GM18867 (cell line): Measurements from ENCODE around the gene HTRA1.

ENCODE experiments used
- ATAC-seq: cut with Tn5 transposase; IDR thresholded peaks from one replicate; pipeline ENCODE4 v1.9.1; 2021; ENCODE audit warnings: mild to moderate bottlenecking, moderate library complexity; ENCODE audit not compliant: unreplicated experiment

HTRA1 gene

DNA sequence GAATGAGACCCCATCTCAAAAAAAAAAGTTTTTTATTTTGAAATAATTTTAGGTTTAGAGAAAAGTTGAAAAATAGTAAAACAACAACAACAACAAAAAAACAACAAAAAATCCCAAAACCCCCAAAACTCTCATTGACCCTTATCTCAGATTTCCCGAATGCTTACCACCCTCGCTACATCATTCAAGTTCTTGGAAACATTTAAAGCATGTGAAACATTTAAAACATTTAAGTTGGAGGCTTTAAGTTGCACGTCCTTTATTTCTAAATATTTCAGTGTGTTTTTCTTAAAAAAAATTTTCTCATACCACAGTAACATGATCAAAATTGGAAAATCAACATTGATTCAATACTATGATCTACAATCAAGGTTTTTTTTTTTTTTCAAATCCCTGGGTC lies 7.3 kb upstream of the HTRA1 start:
- ATAC-seq: no peak

DNA sequence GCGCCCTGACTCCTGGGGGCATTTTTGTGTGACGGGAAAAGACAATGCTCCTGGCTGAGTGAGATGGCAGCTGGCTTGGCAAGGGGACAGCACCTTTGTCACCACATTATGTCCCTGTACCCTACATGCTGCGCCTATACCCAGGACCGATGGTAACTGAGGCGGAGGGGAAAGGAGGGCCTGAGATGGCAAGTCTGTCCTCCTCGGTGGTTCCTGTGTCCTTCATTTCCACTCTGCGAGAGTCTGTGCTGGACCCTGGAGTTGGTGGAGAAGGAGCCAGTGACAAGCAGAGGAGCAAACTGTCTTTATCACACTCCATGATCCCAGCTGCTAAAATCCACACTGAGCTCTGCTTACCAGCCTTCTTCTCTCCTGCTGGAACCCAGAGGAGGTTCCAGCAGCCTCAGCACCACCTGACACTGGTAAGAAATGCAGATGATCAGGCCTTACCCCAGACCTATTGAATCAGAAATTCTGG lies 6.7 kb upstream of the HTRA1 start, which contains the start of gene ARMS2:
Gene ARMS2 (plus strand): TSS at position 51 of the 478 bp plus-strand sequence. CDS start 75 bp downstream, at position 126.
- no peak for ATAC-seq

GRCh38 chr10:122455376-122456079 lies 5.8 kb upstream of the HTRA1 start:
- no peak for ATAC-seq

GRCh38 chr10:122457934-122458333 lies 3.4 kb upstream of the HTRA1 start:
- ATAC-seq: no peak

DNA sequence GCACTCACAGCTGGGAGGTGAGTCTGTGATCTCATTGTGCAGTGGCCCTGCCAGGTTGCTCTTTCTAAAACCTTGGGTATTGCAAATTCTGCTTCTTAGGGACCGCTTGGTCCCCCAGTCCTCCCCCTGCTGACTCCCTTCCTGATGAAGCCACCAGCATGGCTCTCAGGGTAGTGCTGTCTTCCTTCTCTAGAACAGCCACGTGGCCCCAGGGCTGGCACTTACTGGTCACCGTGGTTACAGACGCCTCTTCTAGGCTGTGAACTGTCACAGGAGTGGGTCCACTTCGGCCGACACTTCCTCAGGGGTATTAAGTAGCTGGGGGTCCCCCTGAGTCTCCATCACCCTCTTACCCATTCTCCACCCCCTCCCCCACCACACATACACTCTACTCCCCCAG lies 2.7 kb upstream of the HTRA1 start:
- no peak for ATAC-seq

- no peak for ATAC-seq
These were observed 1.6 kb upstream of the HTRA1 start for GRCh38 chr10:122459561-122460273.

DNA sequence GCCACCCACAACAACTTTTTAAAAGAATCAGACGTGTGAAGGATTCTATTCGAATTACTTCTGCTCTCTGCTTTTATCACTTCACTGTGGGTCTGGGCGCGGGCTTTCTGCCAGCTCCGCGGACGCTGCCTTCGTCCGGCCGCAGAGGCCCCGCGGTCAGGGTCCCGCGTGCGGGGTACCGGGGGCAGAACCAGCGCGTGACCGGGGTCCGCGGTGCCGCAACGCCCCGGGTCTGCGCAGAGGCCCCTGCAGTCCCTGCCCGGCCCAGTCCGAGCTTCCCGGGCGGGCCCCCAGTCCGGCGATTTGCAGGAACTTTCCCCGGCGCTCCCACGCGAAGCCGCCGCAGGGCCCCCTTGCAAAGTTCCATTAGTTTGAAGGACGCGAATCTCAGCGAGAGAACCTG lies 461 bp upstream of the HTRA1 start:
- no peak for ATAC-seq

- no peak for ATAC-seq
These were observed 578 bp downstream of the HTRA1 start for GRCh38 chr10:122461729-122462532.

DNA sequence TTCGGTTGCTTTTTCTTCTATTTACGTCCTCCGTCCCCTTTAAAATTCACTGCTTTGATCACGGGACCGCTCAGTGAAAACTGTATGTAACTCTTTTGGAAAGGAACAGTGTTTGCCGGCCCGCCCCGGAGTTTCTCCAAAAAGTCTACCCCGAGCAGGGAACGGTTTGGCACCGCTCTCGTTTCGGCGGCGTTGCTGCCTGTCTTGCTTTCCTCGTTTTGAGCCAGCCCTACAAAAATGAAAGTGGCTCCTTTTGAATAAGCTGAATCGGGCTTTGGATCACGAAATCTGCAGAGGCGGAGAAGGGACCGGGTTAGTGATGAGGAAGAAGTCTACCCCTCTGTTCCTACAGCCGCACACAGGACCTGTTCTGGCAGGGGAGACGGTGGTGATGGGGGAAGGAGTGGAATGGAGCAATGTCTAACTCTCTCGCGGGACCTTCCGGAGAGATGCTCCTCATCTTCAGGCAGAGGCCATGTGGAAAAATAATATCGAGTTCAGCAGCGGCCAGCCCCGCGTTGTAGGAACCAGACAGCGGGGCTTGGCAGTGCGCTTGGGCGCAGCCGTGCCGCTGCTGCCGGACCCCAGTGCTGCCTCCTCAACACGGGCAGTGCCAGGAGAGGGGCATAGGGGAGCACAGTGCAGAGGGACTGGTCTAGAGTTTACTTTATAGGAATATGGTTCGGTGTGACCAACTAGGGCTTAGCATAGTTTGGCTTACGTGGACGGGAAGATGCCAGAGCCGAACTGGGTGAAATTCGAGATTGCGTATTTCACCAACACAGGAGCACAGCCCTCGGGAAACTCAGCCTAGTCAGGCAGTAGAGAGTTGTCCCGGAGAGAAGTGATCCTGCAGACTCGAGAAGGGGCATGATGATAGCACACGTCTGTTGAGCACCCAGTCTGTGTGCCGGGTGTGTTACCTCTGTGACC lies 1.4 kb downstream of the HTRA1 start:
- ATAC-seq: no peak

GRCh38 chr10:122463466-122464249 lies 2.3 kb downstream of the HTRA1 start:
- ATAC-seq: no peak

GRCh38 chr10:122464250-122464510 lies 2.8 kb downstream of the HTRA1 start:
- ATAC-seq: no peak

DNA sequence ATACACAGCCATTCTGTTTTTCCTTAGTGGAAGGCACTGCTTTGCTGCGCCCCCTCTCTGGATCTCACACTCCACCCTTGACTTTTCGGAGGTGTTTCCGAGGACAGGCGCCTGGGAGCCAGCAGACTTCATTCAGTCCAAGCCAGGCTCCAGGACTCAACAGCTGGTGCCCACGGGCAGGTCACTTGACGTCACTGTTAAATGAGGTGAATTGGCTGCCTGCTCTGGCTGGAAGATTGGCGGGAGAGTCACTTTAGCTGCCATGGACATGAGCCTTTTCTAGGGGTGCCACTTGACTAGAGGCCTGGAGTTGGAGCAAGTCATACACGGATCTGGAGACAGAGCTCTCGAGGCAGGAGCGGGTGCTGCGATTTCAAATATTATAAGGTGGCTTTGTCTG lies 3.2 kb downstream of the HTRA1 start:
- no peak for ATAC-seq

GRCh38 chr10:122465401-122466040 lies 4.2 kb downstream of the HTRA1 start:
- ATAC-seq: no peak

DNA sequence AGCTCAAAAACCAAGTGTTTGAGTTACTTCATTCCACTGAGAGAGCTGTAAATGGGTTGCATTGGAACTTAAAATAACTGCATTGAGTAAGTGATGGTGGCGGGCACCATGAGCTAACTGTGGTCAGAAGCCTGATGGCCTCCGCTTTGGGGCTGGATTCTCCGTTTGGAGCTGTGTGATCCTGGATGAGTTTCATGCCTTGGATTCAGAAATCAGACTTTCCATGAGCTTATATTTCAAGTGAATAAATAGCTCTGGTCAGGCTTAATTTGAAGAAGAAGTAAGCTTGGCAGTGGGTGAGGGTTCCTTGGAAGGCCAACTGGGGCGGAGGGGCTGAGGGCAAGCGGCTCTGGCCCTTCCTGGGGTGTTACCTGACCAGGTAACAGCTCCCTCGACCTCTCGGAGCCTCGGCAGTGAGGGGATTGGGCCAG lies 5.6 kb downstream of the HTRA1 start:
- ATAC-seq: no peak

DNA sequence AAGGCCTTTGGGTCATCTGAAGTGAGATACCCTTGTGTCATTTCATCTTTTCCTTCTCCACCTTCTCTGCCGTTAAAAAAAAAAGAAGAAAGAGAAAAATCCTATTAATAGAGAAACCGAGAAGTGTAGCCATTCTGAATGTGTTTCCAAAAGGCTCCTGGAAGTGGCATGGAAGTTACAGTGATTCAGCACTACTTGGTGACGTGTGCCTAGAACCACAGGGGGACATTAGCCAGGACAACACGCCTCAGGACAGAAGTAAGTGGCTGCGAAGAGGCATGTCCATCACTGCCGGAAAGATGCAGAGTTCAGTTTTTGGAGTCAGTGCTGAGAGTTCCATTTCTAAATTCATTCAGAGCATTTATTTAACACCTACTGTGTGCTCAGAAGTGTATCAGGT lies 6.3 kb downstream of the HTRA1 start:
- ATAC-seq: no peak

DNA sequence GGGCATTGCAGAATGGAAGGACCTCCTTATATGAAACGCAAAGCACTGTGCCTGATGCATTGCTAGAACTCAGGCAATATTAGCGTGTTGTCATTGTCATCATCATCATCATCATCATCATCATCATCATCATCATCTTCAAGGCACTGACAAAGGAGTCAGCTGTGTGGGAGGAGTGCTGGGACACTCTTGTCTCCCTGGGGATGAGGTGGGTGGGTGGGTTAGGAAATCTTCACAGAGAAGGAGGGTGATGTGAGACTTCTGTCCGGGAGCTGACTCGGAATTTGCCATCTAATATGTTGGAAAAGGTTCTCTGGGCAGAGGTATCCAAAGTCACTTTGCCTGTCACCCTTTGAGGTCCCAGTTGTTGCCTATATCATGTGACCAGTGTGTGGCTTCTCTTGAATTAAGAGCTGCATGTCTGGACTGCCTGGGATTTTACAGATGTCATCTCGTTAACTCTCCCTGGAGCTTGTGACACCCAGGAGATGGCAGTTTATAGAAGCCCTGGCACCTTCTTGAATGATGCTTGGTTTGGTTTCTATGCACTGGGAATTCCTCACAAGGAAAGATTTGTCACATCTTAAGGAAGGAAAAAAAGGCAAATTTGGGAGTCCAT lies 7.1 kb downstream of the HTRA1 start:
- ATAC-seq: no peak

DNA sequence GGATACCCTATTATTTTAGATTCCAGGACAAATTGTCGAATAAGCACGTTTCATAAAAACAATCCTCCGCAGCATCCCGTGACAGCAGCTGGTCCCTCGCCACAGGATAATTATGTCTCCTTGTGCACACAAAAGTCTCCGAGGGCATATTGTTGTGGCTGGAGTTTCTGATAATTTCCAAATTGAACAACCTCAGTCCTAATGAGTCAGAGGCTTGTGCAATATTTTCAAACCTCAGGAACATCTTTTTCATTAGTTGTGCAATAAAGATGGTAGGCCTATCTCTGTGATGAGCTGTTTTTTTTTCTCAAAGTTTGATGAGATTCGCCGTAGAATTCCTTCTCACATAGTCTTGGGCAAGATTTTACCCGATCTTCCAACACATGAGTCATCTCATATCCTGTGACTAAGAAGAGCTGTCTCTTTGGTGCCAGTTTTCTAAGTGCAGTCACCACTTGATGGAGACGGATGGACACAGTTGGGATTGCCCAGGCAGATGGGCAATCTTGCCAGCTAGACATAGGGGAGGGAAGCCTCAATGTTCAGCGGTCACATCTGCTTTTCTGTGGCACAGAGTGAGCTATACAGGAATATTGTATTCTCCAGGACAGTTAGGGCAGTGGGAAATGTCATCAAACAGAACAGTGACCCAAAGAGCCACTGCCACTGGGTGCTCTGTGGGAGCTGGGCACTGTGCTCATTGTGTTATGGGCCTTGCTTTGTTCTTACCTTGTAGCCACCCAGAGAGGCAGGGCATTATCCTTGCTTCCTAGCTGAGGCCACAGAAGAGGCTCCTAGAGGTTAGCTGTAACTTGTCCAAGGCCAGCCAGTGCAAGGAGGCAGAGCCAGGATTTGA lies 7.8 kb downstream of the HTRA1 start:
- ATAC-seq: no peak

DNA sequence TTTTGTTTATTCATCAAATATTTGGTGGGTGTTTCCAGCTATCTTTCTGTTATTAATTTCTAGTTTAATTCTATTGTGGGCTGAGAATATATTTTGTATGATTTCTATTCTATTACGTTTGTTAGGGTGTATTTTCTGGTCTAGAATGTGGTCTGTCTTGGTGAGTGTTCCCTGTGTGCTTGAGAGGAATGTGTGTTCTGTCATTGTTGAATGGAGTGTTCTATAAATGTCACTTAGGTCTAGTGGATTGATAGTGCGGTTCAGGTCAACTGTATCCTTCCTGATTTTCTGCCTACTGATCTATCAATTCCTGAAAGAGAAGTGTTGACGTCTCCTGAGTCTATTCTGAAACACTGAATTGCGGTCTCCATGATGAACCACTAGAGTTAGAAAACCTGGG lies 8.5 kb downstream of the HTRA1 start:
- no peak for ATAC-seq
